Right atrium auricular region (tissue), 2 donors: ENCODE data around the gene TMUB1. TPM values are rescaled to one million over a fixed set of nuclear protein-coding genes. Genes with fewer than 3 reads are reported as not detected.

Experiments
- DNase-seq: peaks from one replicate; pipeline ENCODE4 v3.0.0-alpha.2; 2019; ENCODE audit warnings: low spot score
- H3K27ac ChIP-seq, 2 donors: fragments of 200-600 bp; sonication (generic); 1 replicate in 1 of 2; 2 replicates in 1 of 2; pipeline ENCODE4 v1.5.1; 2016 to 2019
- H3K27me3 ChIP-seq, 2 donors: fragments of 200-600 bp; sonication (generic); one replicate each; pipeline versions ENCODE4 v1.5.1 to v1.6.0; 2017 to 2019
- H3K36me3 ChIP-seq: fragments of 200-600 bp; sonication (generic); one replicate; pipeline ENCODE4 v1.5.1; 2016
- H3K4me1 ChIP-seq, 2 donors: fragments of 200-600 bp; sonication (generic); one replicate each; pipeline versions ENCODE4 v1.5.1 to v1.6.0; 2017 to 2019
- H3K4me3 ChIP-seq, 2 donors: fragments of 200-600 bp; sonication (generic); 1 replicate in 1 of 2; 2 replicates in 1 of 2; pipeline ENCODE4 v1.5.1; 2017 to 2019; ENCODE audit warnings: mild to moderate bottlenecking in 1 of 2, moderate library complexity in 1 of 2
- H3K9me3 ChIP-seq, 2 donors: fragments of 200-600 bp; sonication (generic); one replicate each; pipeline ENCODE4 v1.5.1; 2019
- CTCF ChIP-seq, 2 donors: fragments of 200-600 bp; sonication (generic); IDR thresholded peaks; one replicate each; pipeline ENCODE4 v1.5.1; 2019; ENCODE audit warnings: antibody characterized with exemption in 2 of 2
- total RNA-seq, 2 donors: library from RNA; depleted of rRNA; stranded (reverse); fragments of >200 nt; gene quantifications; one replicate each; pipeline ENCODE4 v1.1.0, GENCODE V29; 2016

The TMUB1 gene
- 10 to 100 TPM; 28.0 to 53.6 TPM for total RNA-seq

- DNase-seq: peak; percentile 87
- Histone ChIP-seq H3K9me3 (no peaks in the 10 kb centered on the region), H3K27ac (peak within 1 kb of the TSS; percentile 95 to 96), H3K36me3 (no peaks in the 10 kb centered on the region), H3K27me3 (no peaks in the 10 kb centered on the region), H3K4me1 (peaks cover 4 to 68% of the 10 kb centered on the region in 2 donors), H3K4me3 (peak within 1 kb of the TSS; percentile 81 to 98)
- no peak for TF ChIP-seq CTCF (IDR thresholded peaks at IDR 0.05)
Observed at GRCh38 chr7:151083071-151083823, at the start of gene TMUB1. TMUB1 (minus strand) TSS chr7:151083493; CDS start chr7:151082563, 930 bp downstream.

GRCh38 chr7:151132461-151133205 is 49.3 kb upstream of the TMUB1 start:
- H3K4me3 ChIP-seq: no peak overlapping the region
- DNase-seq: no peak
- H3K27ac ChIP-seq: no peak overlapping the region
- no peak for TF ChIP-seq CTCF (IDR thresholded peaks at IDR 0.05)
- H3K9me3 ChIP-seq: no peaks in the 10 kb centered on the region
- peaks cover 0 to 27% of the 10 kb centered on the region in 2 donors for H3K4me1 ChIP-seq
- no peaks in the 10 kb centered on the region for H3K27me3 ChIP-seq
- peaks cover 32% of the 10 kb centered on the region for H3K36me3 ChIP-seq

- no peaks in the 10 kb centered on the region for H3K9me3 ChIP-seq
- no peak overlapping the region for H3K27ac ChIP-seq
- no peaks in the 10 kb centered on the region for H3K27me3 ChIP-seq
- peaks cover 32% of the 10 kb centered on the region for H3K36me3 ChIP-seq
- TF ChIP-seq CTCF (IDR thresholded peaks at IDR 0.05): no peak
- DNase-seq: no peak
- H3K4me1 ChIP-seq: peaks cover 0 to 20% of the 10 kb centered on the region in 2 donors
- no peak overlapping the region for H3K4me3 ChIP-seq
Observed at GRCh38 chr7:151131592-151132293, 48.5 kb upstream of the TMUB1 start.

- no peak overlapping the region for H3K27ac ChIP-seq
- no peaks in the 10 kb centered on the region for H3K27me3 ChIP-seq
- no peaks in the 10 kb centered on the region for H3K9me3 ChIP-seq
- H3K4me1 ChIP-seq: peaks cover 0 to 18% of the 10 kb centered on the region in 2 donors
- no peak for DNase-seq
- no peak for TF ChIP-seq CTCF (IDR thresholded peaks at IDR 0.05)
- no peak overlapping the region for H3K4me3 ChIP-seq
- H3K36me3 ChIP-seq: peaks cover 32% of the 10 kb centered on the region
Observed at GRCh38 chr7:151131224-151131591, 47.9 kb upstream of the TMUB1 start.

GRCh38 chr7:151130741-151131157 is 47.5 kb upstream of the TMUB1 start:
- Histone ChIP-seq H3K27me3 (no peaks in the 10 kb centered on the region), H3K9me3 (no peaks in the 10 kb centered on the region), H3K27ac (no peak overlapping the region), H3K4me1 (peaks cover 0 to 18% of the 10 kb centered on the region in 2 donors), H3K36me3 (peaks cover 32% of the 10 kb centered on the region), H3K4me3 (no peak overlapping the region)
- DNase-seq: no peak
- TF ChIP-seq CTCF (IDR thresholded peaks at IDR 0.05): no peak
